Measurements from ENCODE around the gene FOXD1. TPM values are rescaled to one million over a fixed set of nuclear protein-coding genes. Genes with fewer than 3 reads are reported as not detected.

The FOXD1 gene
- total and polyA plus RNA-seq, 2 of the 8 experiments (the other 6 are each of a cell fraction or from before 2014, with no cell fraction given), result 0.11 to 1.1 TPM

GRCh38 chr5:73488806-73489205 lies 40.2 kb upstream of the FOXD1 start:
- H3K23ac ChIP-seq (ENCODE audit: insufficient read length), result no peak overlapping the region
- no peaks in the 10 kb centered on the region for H3K36me3 ChIP-seq (ENCODE audit: control insufficient read depth in 2 of 4, insufficient read depth in 4 of 4, low read length in 3 of 4)
- H3K4ac ChIP-seq (replicated peaks; ENCODE audit: insufficient read length, low read depth, low read length), result peak overlapping the region; percentile 88
- H4K8ac ChIP-seq (ENCODE audit: extremely low read depth, insufficient read depth, low read length), result no peak overlapping the region
- H2BK15ac ChIP-seq (ENCODE audit: low read length), result no peak overlapping the region
- CTCF ChIA-PET (ENCODE audit: partially characterized antibody), result interaction anchor here (2.0 to 5.3 kb wide), 3 partner anchors 8 to 34 kb away, joined by 11 to 38 read pairs (median 17); no protein-coding TSS in a partner anchor
- H3K18ac ChIP-seq (ENCODE audit: extremely low read depth, low read length), result peak overlapping the region; percentile 89
- DNase-seq (ENCODE audit: low read depth in 1 of 2, low spot score in 2 of 2) (no peak), FAIRE-seq (no peak)
- peak overlapping the region; percentile 100 for H2BK20ac ChIP-seq (ENCODE audit: low read length)
- H2AK5ac ChIP-seq (ENCODE audit: low read depth, low read length), result peak overlapping the region; percentile 97
- H3K27me3 ChIP-seq (replicated peaks in 1 of 4; ENCODE audit: control insufficient read depth in 3 of 4, extremely low read depth in 1 of 4, insufficient read depth in 3 of 4, low read length in 3 of 4), result no peaks in the 10 kb centered on the region
- POLR2A ChIA-PET (ENCODE audit: partially characterized antibody), result interaction anchor here (0.9 to 9.3 kb wide), 9 partner anchors 9 to 70 kb away, joined by 3 to 170 read pairs (median 4); partner anchors contain the start of genes BTF3 and FOXD1
- H2BK120ac ChIP-seq (replicated peaks; ENCODE audit: low read depth, low read length), result peak overlapping the region; percentile 99
- no peaks in the 10 kb centered on the region for H3K9me3 ChIP-seq (ENCODE audit: insufficient read depth in 2 of 2, low read depth in 1 of 2, low read length in 1 of 2)
- H4K20me1 ChIP-seq (replicated peaks in 1 of 2; ENCODE audit: control insufficient read depth in 1 of 2, insufficient read depth in 2 of 2, low read length in 2 of 2), result no peaks in the 10 kb centered on the region
- no peak overlapping the region; a peak in 1 of 4 replicates for H3K4me2 ChIP-seq (ENCODE audit: insufficient read depth in 1 of 2, low read depth in 2 of 2, low read length in 2 of 2)
- H3K56ac ChIP-seq (replicated peaks; ENCODE audit: insufficient read length, low read depth, low read length), result no peak overlapping the region
- peak overlapping the region; percentile 97 for H4K91ac ChIP-seq (replicated peaks; ENCODE audit: insufficient read length, low read length)
- no peak overlapping the region for H3K4me3 ChIP-seq (ENCODE audit: extremely low read depth in 1 of 4, insufficient read depth in 2 of 4, low read depth in 3 of 4, low read length in 4 of 4)
- H3K9ac ChIP-seq (replicated peaks in 1 of 4; ENCODE audit: extremely low read depth in 1 of 4, low read depth in 3 of 4, low read length in 3 of 4), result no peak overlapping the region; a peak in 1 of 7 replicates
- 71% methylated on average over 3 of the region's 3 CpGs; no CpG with 5 or more reads in 1 of the 2 experiments for WGBS, 2 experiments (ENCODE audit: extremely low coverage in 1 of 2, insufficient coverage in 1 of 2, insufficient read length in 1 of 2, insufficient replicate concordance in 2 of 2, low coverage in 1 of 2, low lambda C conversion rate in 2 of 2, missing lambda C conversion rate in 1 of 2)
- H3K79me1 ChIP-seq (ENCODE audit: low read depth, low read length), result no peaks in the 10 kb centered on the region
- peak overlapping the region; percentile 99 for H2BK12ac ChIP-seq (ENCODE audit: low read depth, low read length)
- peak overlapping the region; percentile 45; the same call in 1 of the 2 replicates for H2AFZ ChIP-seq (ENCODE audit: low read length)
- peaks cover 2% of the 10 kb centered on the region; the same call in 1 of the 2 replicates for H3K23me2 ChIP-seq (ENCODE audit: low read depth, low read length)
- H3K79me2 ChIP-seq (ENCODE audit: control insufficient read depth in 1 of 2, insufficient read depth in 2 of 2, low read length in 2 of 2), result no peaks in the 10 kb centered on the region
- peaks cover 11 to 19% (median 15%) of the 10 kb centered on the region in 4 experiments for H3K4me1 ChIP-seq (replicated peaks in 1 of 4; ENCODE audit: control insufficient read depth in 3 of 4, insufficient read depth in 4 of 4, low read length in 3 of 4)
- H3K27ac ChIP-seq (ENCODE audit: low read depth, low read length), result peak overlapping the region; percentile 73
- H2BK5ac ChIP-seq (ENCODE audit: low read depth, low read length), result peak overlapping the region; percentile 100
- H3K14ac ChIP-seq (ENCODE audit: insufficient read length), result no peak overlapping the region
- H4K5ac ChIP-seq (ENCODE audit: insufficient read length, low read depth, low read length), result peak overlapping the region; percentile 92
- TF ChIP-seq CHD1 (IDR thresholded peaks at IDR 0.05; ENCODE audit: low read depth, low read length) (no peak), GTF2F1 (IDR thresholded peaks at IDR 0.05; ENCODE audit: borderline replicate concordance, low read depth, low read length) (no peak)

Data from H1 (cell line).